Tibial nerve (tissue), 4 donors: ENCODE measurements around the gene DDX21.

Experiments
- EP300 ChIP-seq, 2 donors: sonication (generic); formaldehyde crosslinking; IDR thresholded peaks; one replicate each; pipeline ENCODE4 v1.6.1; 2017; ENCODE audit warnings: antibody characterized with exemption in 2 of 2, mild to moderate bottlenecking in 1 of 2
- POLR2A ChIP-seq, 2 donors: fragments of 450-650 bp; IDR thresholded peaks; one replicate each; pipeline ENCODE4 v1.6.1; 2017; ENCODE audit warnings: antibody characterized with exemption in 2 of 2, mild to moderate bottlenecking in 2 of 2, moderate library complexity in 2 of 2
- TF ChIP-seq, protein P1 (sequence below), 5 experiments: fragments of 200-600 bp in 3 of 5; fragments of 450-650 bp in 2 of 5; sonication (generic) in 3 of 5; IDR thresholded peaks; one replicate each; pipeline ENCODE4 v1.5.1; 2016 to 2019; ENCODE audit warnings: antibody characterized with exemption in 5 of 5, mild to moderate bottlenecking in 3 of 5, moderate library complexity in 2 of 5

DNA sequence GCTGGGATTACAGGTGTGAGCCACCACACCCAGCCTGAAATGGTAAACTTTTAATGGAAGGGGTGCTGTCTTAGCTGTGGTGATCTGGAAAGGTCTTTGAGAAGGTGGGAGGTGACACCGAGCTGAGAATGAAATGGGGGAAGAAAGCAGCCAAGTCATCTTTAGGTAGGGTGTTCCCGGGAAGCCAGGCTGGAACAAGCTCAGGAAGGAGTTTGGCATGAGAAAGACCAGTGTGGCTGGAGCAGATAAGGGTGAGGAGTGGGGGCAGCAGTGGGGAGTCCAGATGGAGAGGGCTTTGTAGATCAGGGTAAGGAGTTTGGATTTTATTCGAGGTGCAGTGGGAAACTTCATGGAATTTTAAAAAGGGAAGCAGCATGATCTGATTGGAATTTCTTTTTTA lies 62.6 kb downstream of the DDX21 start:
- TF ChIP-seq, protein P1, sequence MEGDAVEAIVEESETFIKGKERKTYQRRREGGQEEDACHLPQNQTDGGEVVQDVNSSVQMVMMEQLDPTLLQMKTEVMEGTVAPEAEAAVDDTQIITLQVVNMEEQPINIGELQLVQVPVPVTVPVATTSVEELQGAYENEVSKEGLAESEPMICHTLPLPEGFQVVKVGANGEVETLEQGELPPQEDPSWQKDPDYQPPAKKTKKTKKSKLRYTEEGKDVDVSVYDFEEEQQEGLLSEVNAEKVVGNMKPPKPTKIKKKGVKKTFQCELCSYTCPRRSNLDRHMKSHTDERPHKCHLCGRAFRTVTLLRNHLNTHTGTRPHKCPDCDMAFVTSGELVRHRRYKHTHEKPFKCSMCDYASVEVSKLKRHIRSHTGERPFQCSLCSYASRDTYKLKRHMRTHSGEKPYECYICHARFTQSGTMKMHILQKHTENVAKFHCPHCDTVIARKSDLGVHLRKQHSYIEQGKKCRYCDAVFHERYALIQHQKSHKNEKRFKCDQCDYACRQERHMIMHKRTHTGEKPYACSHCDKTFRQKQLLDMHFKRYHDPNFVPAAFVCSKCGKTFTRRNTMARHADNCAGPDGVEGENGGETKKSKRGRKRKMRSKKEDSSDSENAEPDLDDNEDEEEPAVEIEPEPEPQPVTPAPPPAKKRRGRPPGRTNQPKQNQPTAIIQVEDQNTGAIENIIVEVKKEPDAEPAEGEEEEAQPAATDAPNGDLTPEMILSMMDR (IDR thresholded peaks at IDR 0.05), result no peak
- TF ChIP-seq POLR2A (IDR thresholded peaks at IDR 0.05), result no peak
- no peak for TF ChIP-seq EP300 (IDR thresholded peaks at IDR 0.05)
